Stimulated activated CD8-positive, alpha-beta memory T cell treated with anti-CD3 and anti-CD28 coated beads, Interleukin-15, amount 100 ng/mL, for 4 hours (primary cell): ENCODE measurements around the gene ARRB1.
"Not testable (repeated sequence)": the region's sequence is repeated elsewhere in the genome, so short reads cannot be mapped to it uniquely, and the experiment has no call there.

Source experiments
- DNase-seq, 2 donors: peaks; one replicate each; pipeline ENCODE4 v3.0.0-alpha.2; 2020; ENCODE audit warnings: low read depth in 2 of 2

ARRB1 gene

DNA sequence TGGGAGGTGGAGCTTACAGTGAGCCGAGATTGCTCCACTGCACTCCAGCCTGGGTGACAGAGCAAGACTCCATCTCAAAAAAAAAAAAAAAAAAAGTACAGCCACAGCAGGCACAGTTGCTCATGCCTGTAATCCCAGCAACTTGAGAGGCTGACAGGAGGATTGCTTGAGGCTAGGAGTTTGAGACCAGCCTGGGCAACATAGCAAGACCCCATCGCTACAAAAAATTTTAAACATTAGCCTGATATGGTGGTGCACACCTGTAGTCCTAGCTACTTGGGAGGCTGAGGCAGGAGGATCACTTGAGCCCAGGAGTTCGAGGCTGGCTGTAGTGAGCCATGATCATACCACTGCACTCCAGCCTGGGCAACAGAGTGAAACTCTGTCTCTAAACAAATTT lies 76.7 kb downstream of the ARRB1 start:
- not testable (repeated sequence) for DNase-seq

DNA sequence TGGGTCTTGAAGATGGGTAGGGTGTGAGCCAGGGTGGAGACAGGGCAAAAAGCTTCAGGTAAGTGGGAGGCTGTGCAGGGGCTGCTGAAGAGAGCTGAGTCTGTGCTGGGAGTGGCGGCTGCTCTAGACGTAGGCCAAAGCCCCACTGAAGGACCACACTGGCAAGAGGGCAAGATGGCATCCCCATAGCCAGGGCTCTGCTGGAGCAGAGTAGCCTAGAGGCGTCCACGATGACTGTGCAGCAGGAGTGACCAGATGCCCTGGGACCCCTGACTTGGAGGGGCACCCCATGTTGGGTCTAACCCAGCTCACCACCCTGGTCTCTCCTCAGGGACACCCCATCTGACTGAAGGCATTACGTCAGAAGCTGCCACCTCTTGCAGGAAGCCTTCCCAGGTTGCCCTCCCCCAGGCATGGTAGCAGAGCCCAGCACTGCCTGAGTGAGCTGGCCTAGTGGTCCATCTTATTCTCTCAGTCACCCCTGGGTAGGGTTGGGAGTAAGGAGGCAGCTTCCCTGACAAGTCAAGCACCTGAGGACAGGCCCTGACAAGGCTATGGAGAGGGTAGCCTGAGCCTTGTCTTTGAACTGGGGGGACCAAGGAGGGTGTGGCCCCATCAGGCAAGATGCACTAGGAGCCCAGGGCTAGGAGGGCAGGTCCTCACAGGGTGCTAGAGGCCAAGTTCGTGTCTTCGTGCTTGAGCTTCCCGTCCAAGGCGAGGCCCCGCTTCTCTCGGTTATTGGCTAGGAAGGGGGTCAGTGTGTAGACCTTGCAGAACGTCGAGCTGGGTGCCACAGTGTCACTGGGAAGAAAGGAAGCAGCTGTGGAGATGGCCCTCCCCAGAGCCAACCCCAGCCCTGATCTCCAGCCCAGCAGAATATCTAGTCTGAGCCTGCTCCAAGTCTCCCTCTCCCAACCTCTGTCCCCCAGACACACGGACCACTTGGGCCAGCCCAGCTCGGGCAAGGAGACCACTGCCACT lies 77.8 kb downstream of the ARRB1 start:
- DNase-seq, result no peak

DNA sequence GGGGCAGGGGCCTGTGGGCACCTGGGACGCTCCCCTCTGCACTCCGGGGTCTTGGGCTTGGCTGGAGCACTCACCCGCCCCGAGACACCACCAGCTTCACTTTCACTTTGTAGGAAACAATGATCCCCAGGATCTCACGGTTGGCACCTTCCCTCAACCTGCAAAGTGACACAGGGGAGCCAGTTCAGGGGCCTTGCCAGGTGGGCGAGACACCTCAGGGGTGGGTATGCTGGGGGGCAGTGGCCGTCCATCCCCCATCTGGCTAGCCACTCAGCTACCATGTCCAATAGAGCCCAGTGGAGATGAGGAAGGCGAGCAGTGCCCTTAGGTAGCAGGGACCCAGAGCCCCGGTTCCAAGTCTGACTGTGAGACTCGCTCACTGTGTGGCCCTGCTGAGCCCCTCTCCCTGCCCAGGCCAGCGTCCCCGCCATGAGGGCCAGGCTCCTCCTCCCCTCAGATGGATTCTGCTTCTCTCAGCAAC lies 78.6 kb downstream of the ARRB1 start:
- no peak for DNase-seq

- DNase-seq, result no peak
Observed at GRCh38 chr11:75272391-75272790, 79.1 kb downstream of the ARRB1 start.

- DNase-seq, result no peak
Observed at GRCh38 chr11:75271730-75272129, 79.7 kb downstream of the ARRB1 start.

DNA sequence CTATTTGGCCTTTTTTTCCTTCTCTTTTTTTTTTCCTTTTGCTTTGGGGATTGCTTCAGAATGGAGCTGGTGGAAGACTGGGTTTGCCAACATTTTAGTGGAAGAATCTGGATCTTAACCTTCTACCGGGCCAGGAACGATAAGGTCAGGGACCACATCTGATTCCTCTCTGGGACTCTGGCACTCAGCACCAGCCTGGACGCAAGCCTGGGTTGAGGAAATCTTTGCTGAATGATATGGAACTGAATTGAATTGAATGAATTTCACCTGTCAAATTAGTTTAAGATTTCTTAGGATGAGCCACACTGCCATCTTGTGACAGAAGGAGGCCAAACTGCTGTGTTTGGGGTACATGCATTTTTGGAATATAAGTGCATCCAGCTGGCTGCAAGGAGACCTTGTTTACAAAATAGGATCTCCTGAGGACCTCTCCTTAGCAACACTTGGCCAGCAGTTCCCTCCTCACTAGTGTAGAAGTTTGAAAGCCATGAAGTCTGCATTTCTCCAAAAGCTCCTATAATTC lies 80.5 kb downstream of the ARRB1 start:
- no peak for DNase-seq

GRCh38 chr11:75269896-75270295 lies 81.6 kb downstream of the ARRB1 start:
- no peak for DNase-seq

GRCh38 chr11:75269367-75269660 lies 82.1 kb downstream of the ARRB1 start:
- DNase-seq, result no peak

- DNase-seq, result no peak
Observed at GRCh38 chr11:75268626-75269366, 82.7 kb downstream of the ARRB1 start.

DNA sequence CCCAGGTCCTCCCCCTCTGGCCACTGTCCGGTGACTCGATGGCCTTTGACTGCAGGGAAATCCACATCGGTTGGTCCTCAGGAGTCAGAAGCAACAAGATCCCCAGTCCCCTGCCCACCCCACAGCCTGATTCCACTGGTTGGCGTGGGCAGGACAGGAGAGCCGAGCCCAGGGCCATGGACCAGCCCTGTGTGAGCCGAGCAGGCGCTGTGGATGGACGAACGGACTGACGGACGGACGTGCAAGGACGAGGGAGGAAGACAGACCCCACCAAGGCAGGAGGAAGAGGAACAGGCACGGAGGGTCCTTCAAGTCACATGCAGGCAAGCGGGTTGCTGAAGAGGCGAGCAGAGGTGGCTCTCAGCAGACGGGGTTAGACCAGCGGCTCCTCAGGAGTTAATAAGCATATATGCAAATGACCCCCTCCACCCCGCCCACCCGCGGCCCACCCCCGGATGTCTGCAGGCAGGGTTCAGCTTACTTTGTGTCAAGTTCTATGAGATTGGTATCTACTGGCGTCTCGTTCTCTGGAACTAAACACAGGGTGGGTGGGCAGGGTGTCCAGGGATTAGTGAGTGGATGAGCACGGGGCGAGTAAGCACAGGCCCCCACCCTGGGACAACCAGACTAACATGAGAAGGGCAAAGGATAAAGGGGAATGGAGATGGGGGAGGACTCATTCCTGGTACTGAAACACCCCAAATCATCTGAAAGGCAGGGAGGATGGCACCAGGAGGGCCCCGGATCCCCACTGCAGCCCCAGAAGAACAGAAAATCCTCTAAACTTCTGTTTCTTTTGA lies 84.1 kb downstream of the ARRB1 start:
- DNase-seq, result no peak

DNA sequence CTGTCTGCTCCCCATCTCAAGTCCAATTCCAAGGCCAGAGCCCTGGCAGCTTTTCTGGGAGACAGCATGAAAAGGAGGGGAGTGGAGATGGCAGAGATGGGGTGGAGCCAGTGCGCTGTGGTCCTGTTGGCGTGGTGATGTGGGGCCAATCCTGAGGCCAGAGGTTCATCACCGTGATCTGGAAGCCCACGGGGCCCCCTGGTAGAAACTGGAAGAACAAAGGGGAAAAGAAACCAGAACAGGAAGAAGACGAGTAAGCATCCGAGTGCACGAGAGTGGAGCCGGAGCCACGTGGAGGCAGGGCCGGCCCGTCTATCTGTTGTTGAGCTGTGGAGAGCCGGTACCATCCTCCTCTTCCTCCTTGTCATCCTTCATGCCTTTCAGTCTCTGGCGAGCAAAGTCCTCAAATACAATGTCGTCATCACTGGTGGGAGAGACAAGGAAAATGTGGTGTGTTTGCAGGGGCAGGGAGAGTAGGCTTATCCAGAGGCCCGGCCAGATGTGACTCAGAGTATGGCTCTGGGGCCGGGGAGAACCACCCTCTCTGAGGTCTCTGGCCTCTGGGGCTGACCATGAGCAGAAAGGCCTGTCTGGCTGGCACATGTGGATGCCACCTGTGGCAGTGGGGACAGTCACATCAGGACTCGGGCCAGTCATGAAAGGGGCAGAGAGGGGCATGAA lies 85.5 kb downstream of the ARRB1 start:
- DNase-seq, result no peak

- no peak for DNase-seq
Observed at GRCh38 chr11:75264971-75265370, 86.5 kb downstream of the ARRB1 start.

DNA sequence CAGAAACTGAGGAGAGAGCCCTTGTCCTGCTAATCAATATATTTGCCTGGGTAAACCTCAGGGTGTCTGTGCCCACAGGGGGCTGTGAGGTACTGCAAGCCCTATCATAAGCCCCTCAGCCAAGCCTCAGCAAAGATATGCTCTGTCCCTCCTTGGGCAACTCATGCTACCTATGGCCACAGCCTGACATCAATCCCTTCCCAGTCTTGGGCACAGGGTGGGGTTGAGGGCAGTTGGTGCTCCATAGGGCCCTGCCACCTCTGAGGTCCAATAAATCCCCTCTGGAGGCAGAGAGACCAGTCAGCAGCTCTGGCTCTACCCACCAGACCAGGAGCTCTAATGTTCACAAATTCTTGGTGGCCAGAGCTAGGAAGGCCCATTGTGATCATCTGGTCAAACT lies 87.1 kb downstream of the ARRB1 start:
- DNase-seq, result no peak

- no peak for DNase-seq
Observed at GRCh38 chr11:75263944-75264349, 87.5 kb downstream of the ARRB1 start.

GRCh38 chr11:75262961-75263852 lies 88.3 kb downstream of the ARRB1 start:
- DNase-seq, result no peak

DNA sequence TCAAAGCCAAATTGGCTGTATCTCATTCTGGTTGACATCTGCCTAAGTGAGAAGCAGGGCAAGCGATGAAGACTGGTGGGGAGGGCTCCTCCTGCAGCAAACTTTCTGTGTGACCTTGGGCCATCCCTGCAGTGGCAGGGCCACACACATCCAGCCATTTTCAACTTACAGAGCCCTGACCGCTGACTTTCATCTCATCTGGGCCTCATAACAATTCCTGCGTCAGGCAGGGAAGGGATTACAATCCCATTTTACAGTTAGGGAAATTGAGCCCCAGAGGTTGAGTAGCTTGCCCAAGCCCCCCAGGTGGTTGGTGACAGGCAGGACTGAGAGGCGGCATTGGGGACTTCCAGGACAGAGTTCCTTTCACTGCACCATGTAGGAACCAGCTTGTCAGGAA lies 89.0 kb downstream of the ARRB1 start:
- DNase-seq, result no peak

DNA sequence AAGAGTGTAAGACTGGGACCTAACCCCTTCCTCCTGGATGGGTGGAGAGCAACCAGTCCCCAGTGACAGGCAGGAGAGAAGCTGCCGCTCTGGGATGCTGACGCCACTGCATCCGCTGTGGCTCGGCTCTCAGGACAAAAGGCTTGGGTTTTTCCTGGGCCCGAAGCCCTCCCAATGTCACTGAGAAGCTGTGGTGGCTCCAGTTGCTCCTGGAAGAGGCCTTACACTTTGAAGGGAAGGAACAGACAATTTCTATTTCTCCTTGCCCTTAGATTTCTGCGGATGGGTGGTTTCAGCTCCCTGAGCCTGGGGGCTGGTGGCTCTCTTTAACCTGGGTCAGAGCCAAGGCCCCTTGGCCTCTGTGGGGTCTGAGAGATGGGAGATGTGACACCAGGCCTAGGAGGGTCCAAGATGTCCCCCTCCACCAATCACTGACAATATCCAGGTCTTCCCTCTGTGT lies 89.5 kb downstream of the ARRB1 start:
- DNase-seq, result no peak

GRCh38 chr11:75260396-75261170 lies 90.9 kb downstream of the ARRB1 start:
- no peak for DNase-seq

DNA sequence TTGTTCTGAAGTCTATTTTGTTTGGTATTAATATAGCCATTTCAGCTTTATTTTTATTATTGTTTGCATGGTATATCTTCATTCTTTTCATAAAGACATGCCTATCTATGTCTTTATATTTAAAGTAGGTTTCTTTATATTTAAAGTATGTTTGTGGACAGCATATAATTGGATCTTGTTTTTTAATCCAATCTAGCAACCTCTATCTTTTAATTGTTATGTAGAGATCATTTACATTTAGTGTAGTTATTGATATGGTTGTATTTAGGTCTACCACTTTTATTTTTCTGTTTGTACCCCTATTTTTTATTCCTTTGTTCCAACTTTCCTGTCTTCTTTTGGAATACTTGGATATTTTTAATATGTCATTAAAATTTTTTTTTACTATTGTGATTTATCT lies 97.1 kb downstream of the ARRB1 start:
- DNase-seq, result no peak
